GM23248 (cell line): Measurements from ENCODE around the gene ANAPC1.
"Not testable (repeated sequence)": the region's sequence is repeated elsewhere in the genome, so short reads cannot be mapped to it uniquely, and the experiment has no call there.

Experiments used
- EZH2 ChIP-seq: fragments of 200-600 bp; sonication (generic); IDR thresholded peaks from 2 replicates; pipeline ENCODE4 v1.6.1; 2018; ENCODE audit warnings: antibody characterized with exemption, mild to moderate bottlenecking; ENCODE audit not compliant: insufficient read depth, poor library complexity, severe bottlenecking
- EZH2phosphoT487 ChIP-seq: fragments of 200-600 bp; sonication (generic); IDR thresholded peaks from 2 replicates; pipeline ENCODE4 v1.6.1; 2018; ENCODE audit warnings: antibody characterized with exemption, moderate library complexity, mild to moderate bottlenecking, low read depth; ENCODE audit not compliant: insufficient read depth

- not testable (repeated sequence) for TF ChIP-seq EZH2, EZH2phosphoT487
These were observed 112.9 kb downstream of the ANAPC1 start for GRCh38 chr2:111770916-111771658.
